ENCODE results near the gene STRN.
"Not testable (repeated sequence)": the region's sequence is repeated elsewhere in the genome, so short reads cannot be mapped to it uniquely, and the experiment has no call there.

DNA sequence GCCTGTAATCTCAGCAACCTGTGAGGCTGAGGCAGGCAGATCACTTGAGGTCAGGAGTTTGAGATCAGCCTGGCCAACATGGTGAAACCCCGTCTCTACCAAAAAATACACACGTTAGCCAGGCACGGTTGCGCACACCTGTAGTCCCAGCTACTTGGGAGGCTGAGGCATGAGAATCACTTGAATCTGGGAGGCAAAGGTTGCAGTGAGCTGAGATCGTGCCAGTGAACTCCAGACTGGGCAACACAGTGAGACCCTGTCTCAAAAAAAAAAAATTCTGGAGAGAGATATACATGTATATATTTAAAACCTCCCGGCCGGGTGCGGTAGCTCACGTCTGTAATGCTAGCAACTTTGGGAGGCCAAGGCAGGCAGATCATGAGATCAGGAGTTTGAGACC, 33.1 kb upstream of the STRN start:
- TF ChIP-seq, protein P1, sequence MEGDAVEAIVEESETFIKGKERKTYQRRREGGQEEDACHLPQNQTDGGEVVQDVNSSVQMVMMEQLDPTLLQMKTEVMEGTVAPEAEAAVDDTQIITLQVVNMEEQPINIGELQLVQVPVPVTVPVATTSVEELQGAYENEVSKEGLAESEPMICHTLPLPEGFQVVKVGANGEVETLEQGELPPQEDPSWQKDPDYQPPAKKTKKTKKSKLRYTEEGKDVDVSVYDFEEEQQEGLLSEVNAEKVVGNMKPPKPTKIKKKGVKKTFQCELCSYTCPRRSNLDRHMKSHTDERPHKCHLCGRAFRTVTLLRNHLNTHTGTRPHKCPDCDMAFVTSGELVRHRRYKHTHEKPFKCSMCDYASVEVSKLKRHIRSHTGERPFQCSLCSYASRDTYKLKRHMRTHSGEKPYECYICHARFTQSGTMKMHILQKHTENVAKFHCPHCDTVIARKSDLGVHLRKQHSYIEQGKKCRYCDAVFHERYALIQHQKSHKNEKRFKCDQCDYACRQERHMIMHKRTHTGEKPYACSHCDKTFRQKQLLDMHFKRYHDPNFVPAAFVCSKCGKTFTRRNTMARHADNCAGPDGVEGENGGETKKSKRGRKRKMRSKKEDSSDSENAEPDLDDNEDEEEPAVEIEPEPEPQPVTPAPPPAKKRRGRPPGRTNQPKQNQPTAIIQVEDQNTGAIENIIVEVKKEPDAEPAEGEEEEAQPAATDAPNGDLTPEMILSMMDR (IDR thresholded peaks at IDR 0.05; ENCODE audit: low read depth, low read length) = not testable (repeated sequence)
- TF ChIP-seq EZH2phosphoT487 (IDR thresholded peaks at IDR 0.05; ENCODE audit: low read depth) = not testable (repeated sequence)
